Activated CD4-positive, alpha-beta memory T cell treated with anti-CD3 and anti-CD28 coated beads for 36 hours (primary cell): ENCODE results near the gene SCART1. TPM values are rescaled to one million over a fixed set of nuclear protein-coding genes. Genes with fewer than 3 reads are reported as not detected.

Experiments
- CTCF ChIA-PET: fragments of 350-600 bp; sonication (Branson Sonifier 250); formaldehyde crosslinking; loops from one replicate; lab custom pipeline; 2021; ENCODE audit warnings: antibody characterized with exemption, inconsistent platforms; lab: Charles Lee
- POLR2A ChIA-PET: fragments of 350-600 bp; sonication (Branson Sonifier 250); formaldehyde crosslinking; loops from one replicate; lab custom pipeline; 2021; ENCODE audit warnings: antibody characterized with exemption; lab: Charles Lee
- DNase-seq: peaks from one replicate; pipeline ENCODE4 v3.0.0-alpha.2; 2020
- H3K27ac Mint-ChIP-seq: one replicate; pipeline ENCODE4 v1.8.0; 2021; ENCODE audit warnings: mixed read lengths
- H3K27me3 Mint-ChIP-seq: one replicate; pipeline ENCODE4 v1.8.0; 2021; ENCODE audit warnings: mixed read lengths
- H3K36me3 Mint-ChIP-seq: one replicate; pipeline ENCODE4 v1.8.0; 2021; ENCODE audit warnings: mixed read lengths
- H3K4me1 Mint-ChIP-seq: one replicate; pipeline ENCODE4 v1.8.0; 2021; ENCODE audit warnings: low read depth, mixed read lengths
- H3K4me3 Mint-ChIP-seq: one replicate; pipeline ENCODE4 v1.8.0; 2021; ENCODE audit warnings: mild to moderate bottlenecking, mixed read lengths
- H3K9me3 Mint-ChIP-seq: one replicate; pipeline ENCODE4 v1.8.0; 2021; ENCODE audit warnings: mixed read lengths
- intact Hi-C: fragments of 100-400 bp; cut with micrococcal nuclease; formaldehyde crosslinking; loops from one replicate; pipeline ENCODE4 v1.15.1; 2023
- total RNA-seq, 2 experiments: library from RNA; stranded (reverse); gene quantifications; one replicate each; pipeline ENCODE4 v1.2.3, GENCODE V29; 2021

The SCART1 gene
- total RNA-seq, 2 experiments from 2014 or later, result 5.4 to 6.2 TPM

GRCh38 chr10:133471300-133472109 is 17.8 kb downstream of the SCART1 start:
- Mint-ChIP-seq H3K36me3 (peaks cover 12% of the 10 kb centered on the region), H3K27me3 (no peaks in the 10 kb centered on the region), H3K9me3 (peaks cover 4% of the 10 kb centered on the region), H3K27ac (no peak overlapping the region), H3K4me1 (peaks cover 28% of the 10 kb centered on the region), H3K4me3 (no peak overlapping the region)
- no peak for DNase-seq
- ChIA-PET CTCF (no interaction called here), POLR2A (no interaction called here)
- intact Hi-C loops, result no loop called here

- no peak for DNase-seq
- no peak overlapping the region for H3K4me3 Mint-ChIP-seq
- no peak overlapping the region for H3K27ac Mint-ChIP-seq
- ChIA-PET CTCF (no interaction called here), POLR2A (no interaction called here)
- peaks cover 8% of the 10 kb centered on the region for H3K36me3 Mint-ChIP-seq
- H3K27me3 Mint-ChIP-seq, result no peaks in the 10 kb centered on the region
- H3K4me1 Mint-ChIP-seq, result peaks cover 28% of the 10 kb centered on the region
- H3K9me3 Mint-ChIP-seq, result peaks cover 4% of the 10 kb centered on the region
- intact Hi-C loops, result no loop called here
These were observed 19.5 kb downstream of the SCART1 start for GRCh38 chr10:133473270-133473669.

- Mint-ChIP-seq H3K4me3 (no peak overlapping the region), H3K27ac (no peak overlapping the region), H3K36me3 (peaks cover 5% of the 10 kb centered on the region), H3K4me1 (peaks cover 28% of the 10 kb centered on the region), H3K27me3 (no peaks in the 10 kb centered on the region), H3K9me3 (peaks cover 4% of the 10 kb centered on the region)
- intact Hi-C loops, result no loop called here
- no peak for DNase-seq
- ChIA-PET POLR2A (no interaction called here), CTCF (no interaction called here)
These were observed 20.3 kb downstream of the SCART1 start for GRCh38 chr10:133474027-133474426.

GRCh38 chr10:133474665-133475424 is 21.1 kb downstream of the SCART1 start:
- POLR2A ChIA-PET, result no interaction called here
- Mint-ChIP-seq H3K4me1 (peaks cover 28% of the 10 kb centered on the region), H3K4me3 (no peak overlapping the region), H3K36me3 (peaks cover 2% of the 10 kb centered on the region), H3K27me3 (no peaks in the 10 kb centered on the region), H3K27ac (peak overlapping the region; percentile 74), H3K9me3 (no peaks in the 10 kb centered on the region)
- CTCF ChIA-PET, result no interaction called here
- DNase-seq, result no peak
- intact Hi-C loops, result no loop called here

GRCh38 chr10:133475425-133475734 is 21.6 kb downstream of the SCART1 start:
- POLR2A ChIA-PET, result interaction anchor here (0.6 kb wide), 1 partner anchor 168 kb away, joined by 3 read pairs; no protein-coding TSS in a partner anchor
- intact Hi-C loops, result no loop called here
- CTCF ChIA-PET, result no interaction called here
- Mint-ChIP-seq H3K36me3 (no peaks in the 10 kb centered on the region), H3K4me3 (no peak overlapping the region), H3K27ac (peak overlapping the region; percentile 74), H3K27me3 (no peaks in the 10 kb centered on the region), H3K4me1 (peaks cover 28% of the 10 kb centered on the region), H3K9me3 (no peaks in the 10 kb centered on the region)
- peak; percentile 67 for DNase-seq

GRCh38 chr10:133475821-133476640 is 22.3 kb downstream of the SCART1 start:
- H3K4me3 Mint-ChIP-seq, result no peak overlapping the region
- H3K4me1 Mint-ChIP-seq, result peaks cover 28% of the 10 kb centered on the region
- H3K27ac Mint-ChIP-seq, result peak overlapping the region; percentile 66
- POLR2A ChIA-PET, result interaction anchor here (0.6 kb wide), 1 partner anchor 168 kb away, joined by 3 read pairs; no protein-coding TSS in a partner anchor
- no peaks in the 10 kb centered on the region for H3K27me3 Mint-ChIP-seq
- no peaks in the 10 kb centered on the region for H3K36me3 Mint-ChIP-seq
- no peaks in the 10 kb centered on the region for H3K9me3 Mint-ChIP-seq
- CTCF ChIA-PET, result no interaction called here
- intact Hi-C loops, result no loop called here
- DNase-seq, result peak; percentile 61

GRCh38 chr10:133476641-133476990 is 22.9 kb downstream of the SCART1 start:
- intact Hi-C loops, result no loop called here
- DNase-seq, result no peak
- ChIA-PET POLR2A (no interaction called here), CTCF (no interaction called here)
- Mint-ChIP-seq H3K36me3 (no peaks in the 10 kb centered on the region), H3K27me3 (no peaks in the 10 kb centered on the region), H3K9me3 (no peaks in the 10 kb centered on the region), H3K4me3 (no peak overlapping the region), H3K27ac (no peak overlapping the region), H3K4me1 (peaks cover 28% of the 10 kb centered on the region)

- no peak overlapping the region for H3K4me3 Mint-ChIP-seq
- H3K9me3 Mint-ChIP-seq, result peaks cover 36% of the 10 kb centered on the region
- ChIA-PET CTCF (no interaction called here), POLR2A (no interaction called here)
- H3K27me3 Mint-ChIP-seq, result no peaks in the 10 kb centered on the region
- intact Hi-C loops, result no loop called here
- no peak overlapping the region for H3K27ac Mint-ChIP-seq
- peaks cover 2% of the 10 kb centered on the region for H3K4me1 Mint-ChIP-seq
- DNase-seq, result no peak
- H3K36me3 Mint-ChIP-seq, result peaks cover 8% of the 10 kb centered on the region
These were observed 27.4 kb downstream of the SCART1 start for GRCh38 chr10:133481086-133481643.

- CTCF ChIA-PET, result no interaction called here
- Mint-ChIP-seq H3K4me1 (no peaks in the 10 kb centered on the region), H3K9me3 (peaks cover 40% of the 10 kb centered on the region), H3K27me3 (no peaks in the 10 kb centered on the region), H3K4me3 (no peak overlapping the region), H3K36me3 (peaks cover 9% of the 10 kb centered on the region), H3K27ac (no peak overlapping the region)
- POLR2A ChIA-PET, result no interaction called here
- no peak for DNase-seq
- intact Hi-C loops, result no loop called here
These were observed 27.9 kb downstream of the SCART1 start for GRCh38 chr10:133481657-133482056.

GRCh38 chr10:133484818-133485217 is 31.1 kb downstream of the SCART1 start:
- ChIA-PET POLR2A (no interaction called here), CTCF (no interaction called here)
- Mint-ChIP-seq H3K4me3 (no peak overlapping the region), H3K36me3 (peaks cover 16% of the 10 kb centered on the region), H3K4me1 (no peaks in the 10 kb centered on the region), H3K9me3 (peaks cover 56% of the 10 kb centered on the region), H3K27ac (no peak overlapping the region), H3K27me3 (no peaks in the 10 kb centered on the region)
- intact Hi-C loops, result no loop called here
- no peak for DNase-seq

- peaks cover 7% of the 10 kb centered on the region for H3K4me1 Mint-ChIP-seq
- no peaks in the 10 kb centered on the region for H3K27me3 Mint-ChIP-seq
- peaks cover 56% of the 10 kb centered on the region for H3K9me3 Mint-ChIP-seq
- H3K36me3 Mint-ChIP-seq, result peaks cover 18% of the 10 kb centered on the region
- ChIA-PET POLR2A (no interaction called here), CTCF (no interaction called here)
- H3K4me3 Mint-ChIP-seq, result no peak overlapping the region
- no peak for DNase-seq
- intact Hi-C loops, result no loop called here
- H3K27ac Mint-ChIP-seq, result no peak overlapping the region
These were observed 33.3 kb downstream of the SCART1 start for GRCh38 chr10:133487085-133487484.

- Mint-ChIP-seq H3K4me1 (peaks cover 7% of the 10 kb centered on the region), H3K9me3 (peaks cover 47% of the 10 kb centered on the region), H3K27me3 (no peaks in the 10 kb centered on the region), H3K27ac (no peak overlapping the region), H3K4me3 (no peak overlapping the region), H3K36me3 (peaks cover 16% of the 10 kb centered on the region)
- intact Hi-C loops, result no loop called here
- CTCF ChIA-PET, result no interaction called here
- POLR2A ChIA-PET, result no interaction called here
- DNase-seq, result no peak
These were observed 34.6 kb downstream of the SCART1 start for GRCh38 chr10:133488354-133488753.
